ENCODE data around the gene KHDRBS2.

- TF ChIP-seq CTCF (conservative IDR thresholded peaks at IDR 0.05 in 1 of 2, IDR thresholded peaks at IDR 0.05 in 1 of 2; ENCODE audit: low read depth in 1 of 2, low read length in 2 of 2) (no peak), EZH2 (IDR thresholded peaks at IDR 0.05; ENCODE audit: low read length, missing control alignments) (no peak)
These were observed 39.9 kb downstream of the KHDRBS2 start for GRCh38 chr6:62246087-62246486.

Data from fibroblast of lung (primary cell).